Upper lobe of left lung (tissue), 4 donors: ENCODE data around the gene RNF224.

Experiments used
- POLR2AphosphoS5 ChIP-seq, 2 donors: sonication (generic); formaldehyde crosslinking; IDR thresholded peaks; one replicate each; pipeline ENCODE4 v1.5.1; 2017; ENCODE audit warnings: antibody characterized with exemption in 2 of 2
- TF ChIP-seq, protein P1 (sequence below), 6 experiments: fragments of 450-650 bp in 4 of 6; fragments of 200-600 bp in 2 of 6; sonication (generic) in 2 of 6; IDR thresholded peaks; one replicate each; pipeline ENCODE4 v1.5.1; 2016 to 2019; ENCODE audit warnings: antibody characterized with exemption in 6 of 6

DNA sequence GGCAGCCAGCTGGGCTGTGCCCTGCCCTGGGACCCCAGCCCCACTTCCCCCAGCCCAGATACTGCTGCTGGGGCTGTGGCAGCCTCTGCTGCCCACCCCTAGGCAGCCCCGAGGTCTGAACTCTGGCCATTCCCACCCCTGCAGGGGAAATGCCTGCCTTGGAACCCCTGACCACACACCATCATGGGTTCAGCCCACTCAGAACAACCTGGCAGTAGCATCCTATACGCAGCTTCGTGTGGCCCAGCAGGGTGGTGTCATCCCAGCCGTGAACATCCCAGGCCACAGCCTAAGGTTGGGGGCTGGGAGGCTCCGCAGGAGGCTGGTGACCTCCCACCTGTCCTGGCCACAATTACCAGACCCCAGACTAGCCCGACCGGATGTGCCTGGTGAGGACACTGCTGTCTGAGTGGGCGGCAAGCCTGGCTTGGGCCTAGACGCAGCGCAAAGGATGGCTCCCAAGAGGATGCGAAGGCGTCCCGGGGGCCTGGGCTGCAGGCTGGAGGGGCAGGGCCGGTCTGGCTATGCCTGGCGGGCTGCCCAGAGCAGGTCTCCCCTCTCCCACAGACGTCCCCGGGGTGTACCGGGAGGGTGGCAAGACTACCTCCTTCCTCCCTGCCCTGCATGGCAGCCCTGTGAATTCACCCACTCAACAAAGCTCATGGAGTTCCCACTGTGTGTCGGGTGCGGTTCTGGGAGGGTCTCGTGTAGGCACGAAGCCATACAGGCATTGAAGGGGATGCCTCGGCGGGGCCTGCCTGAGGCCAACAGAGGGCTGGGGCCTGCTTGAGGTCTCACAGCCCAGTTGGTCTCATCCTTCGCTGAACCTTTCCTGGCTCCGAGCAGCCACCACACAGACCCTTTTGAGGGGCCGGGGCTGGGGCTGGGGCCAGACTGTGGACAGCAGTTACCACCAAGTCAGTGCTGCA, 1.9 kb downstream of the RNF224 start:
- TF ChIP-seq POLR2AphosphoS5 (IDR thresholded peaks at IDR 0.05): no peak
- TF ChIP-seq, protein P1, sequence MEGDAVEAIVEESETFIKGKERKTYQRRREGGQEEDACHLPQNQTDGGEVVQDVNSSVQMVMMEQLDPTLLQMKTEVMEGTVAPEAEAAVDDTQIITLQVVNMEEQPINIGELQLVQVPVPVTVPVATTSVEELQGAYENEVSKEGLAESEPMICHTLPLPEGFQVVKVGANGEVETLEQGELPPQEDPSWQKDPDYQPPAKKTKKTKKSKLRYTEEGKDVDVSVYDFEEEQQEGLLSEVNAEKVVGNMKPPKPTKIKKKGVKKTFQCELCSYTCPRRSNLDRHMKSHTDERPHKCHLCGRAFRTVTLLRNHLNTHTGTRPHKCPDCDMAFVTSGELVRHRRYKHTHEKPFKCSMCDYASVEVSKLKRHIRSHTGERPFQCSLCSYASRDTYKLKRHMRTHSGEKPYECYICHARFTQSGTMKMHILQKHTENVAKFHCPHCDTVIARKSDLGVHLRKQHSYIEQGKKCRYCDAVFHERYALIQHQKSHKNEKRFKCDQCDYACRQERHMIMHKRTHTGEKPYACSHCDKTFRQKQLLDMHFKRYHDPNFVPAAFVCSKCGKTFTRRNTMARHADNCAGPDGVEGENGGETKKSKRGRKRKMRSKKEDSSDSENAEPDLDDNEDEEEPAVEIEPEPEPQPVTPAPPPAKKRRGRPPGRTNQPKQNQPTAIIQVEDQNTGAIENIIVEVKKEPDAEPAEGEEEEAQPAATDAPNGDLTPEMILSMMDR (IDR thresholded peaks at IDR 0.05): no peak
